GM23338 (cell line): ENCODE data around the gene C4BPA. TPM values are rescaled to one million over a fixed set of nuclear protein-coding genes. Genes with fewer than 3 reads are reported as not detected.

ENCODE experiments used
- ATAC-seq: fragments of 200-7000 bp; cut with Tn5 transposase; 3 replicates; pipeline ENCODE4 v1.9.1; 2020
- DNase-seq: peaks from one replicate; pipeline ENCODE4 v3.0.0-alpha.2; 2015; ENCODE audit warnings: low spot score
- H2AFZ ChIP-seq: fragments of 200-600 bp; sonication (generic); 2 replicates; pipeline ENCODE4 v1.8.0; 2016; ENCODE audit warnings: antibody characterized with exemption, mild to moderate bottlenecking, moderate library complexity
- H3F3A ChIP-seq: fragments of 200-600 bp; sonication (generic); replicated peaks from 2 replicates; pipeline ENCODE4 v1.8.0; 2017; ENCODE audit warnings: antibody characterized with exemption, mixed run types, low read depth
- H3K27ac ChIP-seq: fragments of 200-600 bp; sonication (generic); 2 replicates; pipeline ENCODE4 v1.6.1; 2016; ENCODE audit warnings: low read depth
- H3K27me3 ChIP-seq: fragments of 200-600 bp; sonication (generic); 2 replicates; pipeline ENCODE4 v1.8.0; 2016; ENCODE audit warnings: mild to moderate bottlenecking, mixed run types, moderate library complexity; ENCODE audit not compliant: insufficient read depth
- H3K36me3 ChIP-seq: fragments of 200-600 bp; sonication (generic); 2 replicates; pipeline ENCODE4 v1.8.0; 2016; ENCODE audit warnings: mild to moderate bottlenecking; ENCODE audit not compliant: insufficient read depth
- H3K4me1 ChIP-seq: fragments of 200-600 bp; sonication (generic); 2 replicates; pipeline ENCODE4 v1.8.0; 2016; ENCODE audit warnings: mild to moderate bottlenecking, moderate library complexity; ENCODE audit not compliant: insufficient read depth
- H3K4me2 ChIP-seq: fragments of 200-600 bp; sonication (generic); 2 replicates; pipeline ENCODE4 v1.7.1; 2017; ENCODE audit warnings: mixed run types
- H3K4me3 ChIP-seq: fragments of 200-600 bp; sonication (generic); 2 replicates; pipeline ENCODE4 v1.6.1; 2016; ENCODE audit warnings: mixed run types
- H3K79me2 ChIP-seq: fragments of 200-600 bp; sonication (generic); replicated peaks from 2 replicates; pipeline ENCODE4 v1.8.0; 2017; ENCODE audit warnings: mild to moderate bottlenecking; ENCODE audit not compliant: insufficient read depth
- H3K9me2 ChIP-seq: fragments of 200-600 bp; sonication (generic); 2 replicates; pipeline ENCODE4 v1.8.0; 2017; ENCODE audit not compliant: insufficient read depth
- H4K20me1 ChIP-seq: fragments of 200-600 bp; sonication (generic); replicated peaks from 2 replicates; pipeline ENCODE4 v1.8.0; 2017; ENCODE audit warnings: mild to moderate bottlenecking; ENCODE audit not compliant: insufficient read depth
- H3K27ac Mint-ChIP-seq: 2 replicates; pipeline ENCODE4 v1.8.0; 2020; ENCODE audit warnings: inconsistent platforms, mild to moderate bottlenecking, moderate library complexity, mixed read lengths
- H3K27me3 Mint-ChIP-seq: 3 replicates; pipeline ENCODE4 v1.8.0; 2022; ENCODE audit warnings: low read depth, mild to moderate bottlenecking, moderate library complexity, mixed read lengths, inconsistent platforms; ENCODE audit not compliant: insufficient read depth, poor library complexity
- H3K36me3 Mint-ChIP-seq: 3 replicates; pipeline ENCODE4 v1.8.0; 2021; ENCODE audit warnings: low read depth, mild to moderate bottlenecking, inconsistent platforms, moderate library complexity, mixed read lengths
- H3K4me1 Mint-ChIP-seq: 3 replicates; pipeline ENCODE4 v1.8.0; 2020; ENCODE audit warnings: mild to moderate bottlenecking, inconsistent platforms, mixed read lengths
- H3K4me3 Mint-ChIP-seq: 3 replicates; pipeline ENCODE4 v1.8.0; 2021; ENCODE audit warnings: moderate library complexity, mild to moderate bottlenecking, inconsistent platforms, mixed read lengths
- H3K9me3 Mint-ChIP-seq: 3 replicates; pipeline ENCODE4 v1.8.0; 2020; ENCODE audit warnings: moderate library complexity, mild to moderate bottlenecking, inconsistent platforms, mixed read lengths
- CREB1 ChIP-seq: fragments of 250-450 bp; sonication (Bioruptor Pico); IDR thresholded peaks from 2 replicates; pipeline ENCODE4 v1.5.0; 2020; ENCODE audit warnings: low read depth, mild to moderate bottlenecking, moderate library complexity
- CTCF ChIP-seq, 2 experiments: fragments of 200-600 bp in 1 of 2; sonication (generic) in 1 of 2; conservative IDR thresholded peaks; 2 replicates each; pipeline versions ENCODE4 v1.5.1 to v1.6.1; 2016 to 2017; ENCODE audit warnings: antibody characterized with exemption in 2 of 2, low read depth in 2 of 2, mild to moderate bottlenecking in 2 of 2, moderate library complexity in 1 of 2
- ETS1 ChIP-seq: IDR thresholded peaks from 2 replicates; pipeline ENCODE4 v1.6.1; 2016; ENCODE audit warnings: antibody characterized with exemption
- EZH2 ChIP-seq: fragments of 200-600 bp; sonication (generic); IDR thresholded peaks from one replicate; pipeline ENCODE4 v1.8.0; 2017; ENCODE audit warnings: antibody characterized with exemption, mild to moderate bottlenecking, low read depth; ENCODE audit not compliant: unreplicated experiment
- REST ChIP-seq: IDR thresholded peaks from one replicate; pipeline ENCODE4 v1.6.1; 2018; ENCODE audit warnings: antibody characterized with exemption; ENCODE audit not compliant: unreplicated experiment
- STAT1 ChIP-seq: IDR thresholded peaks from one replicate; pipeline ENCODE4 v1.6.1; 2016; ENCODE audit warnings: antibody characterized with exemption; ENCODE audit not compliant: unreplicated experiment
- ZNF114 ChIP-seq: fragments of 250-450 bp; sonication (Bioruptor Pico); IDR thresholded peaks from 2 replicates; pipeline ENCODE4 v1.5.0; 2020; ENCODE audit warnings: mild to moderate bottlenecking, moderate library complexity
- ZNF331 ChIP-seq: fragments of 250-450 bp; sonication (Bioruptor Pico); IDR thresholded peaks from 2 replicates; pipeline ENCODE4 v1.5.0; 2020; ENCODE audit warnings: low read depth, mild to moderate bottlenecking, moderate library complexity
- polyA plus RNA-seq: library from polyadenylated mRNA; unstranded; fragments of >200 nt; fragmentation: Nextera tagmentation; extraction: Ambion mirVana; gene quantifications from 2 replicates; pipeline ENCODE4 v1.2.1, GENCODE V29; 2016
- total RNA-seq: library from RNA; depleted of rRNA; stranded (reverse); fragments of >200 nt; shearing (Covaris generic); gene quantifications from 2 replicates; pipeline ENCODE4 v1.2.3, GENCODE V29; 2014

C4BPA gene
- total and polyA plus RNA-seq, 2 experiments from 2014 or later = not detected

GRCh38 chr1:207115269-207115668 is 11.2 kb downstream of the C4BPA start (continued):
- TF ChIP-seq CTCF (conservative IDR thresholded peaks at IDR 0.05; ENCODE audit: low read depth in 2 of 2) = no peak
- no peak for TF ChIP-seq CREB1 (CRISPR knock-in tag)
- no peak for TF ChIP-seq STAT1
- no peak for TF ChIP-seq REST
- TF ChIP-seq ZNF114 (CRISPR knock-in tag) = no peak
- TF ChIP-seq EZH2 = no peak
- TF ChIP-seq ZNF331 (CRISPR knock-in tag) = no peak
- no peak for TF ChIP-seq ETS1

- H3K27ac ChIP-seq = no peak overlapping the region
- H3K4me1 ChIP-seq = no peaks in the 10 kb centered on the region
- no peaks in the 10 kb centered on the region for H3K9me2 ChIP-seq
- H3K4me3 ChIP-seq = no peak overlapping the region
- peaks cover 9% of the 10 kb centered on the region; the same call in 2 of the 3 replicates for H3K9me3 Mint-ChIP-seq
- no peaks in the 10 kb centered on the region for H3K79me2 ChIP-seq
- peaks cover 4% of the 10 kb centered on the region for H3K27me3 Mint-ChIP-seq
- H3K27me3 ChIP-seq = no peaks in the 10 kb centered on the region
- no peaks in the 10 kb centered on the region; the same call in 2 of the 3 replicates for H3K4me1 Mint-ChIP-seq
- no peak overlapping the region for H2AFZ ChIP-seq
- no peak for TF ChIP-seq REST
- no peak for TF ChIP-seq EZH2
- TF ChIP-seq CTCF (conservative IDR thresholded peaks at IDR 0.05; ENCODE audit: low read depth in 2 of 2) = no peak
- TF ChIP-seq ZNF114 (CRISPR knock-in tag) = no peak
- TF ChIP-seq CREB1 (CRISPR knock-in tag) = no peak
- no peak overlapping the region for H3K4me2 ChIP-seq
- no peak for ATAC-seq
- peaks cover 9% of the 10 kb centered on the region; the same call in 2 of the 3 replicates for H3K36me3 Mint-ChIP-seq
- H3K36me3 ChIP-seq = no peaks in the 10 kb centered on the region
- no peak for DNase-seq
- H3K4me3 Mint-ChIP-seq = no peak overlapping the region
- no peaks in the 10 kb centered on the region for H3F3A ChIP-seq
- H4K20me1 ChIP-seq = no peaks in the 10 kb centered on the region
- no peak overlapping the region for H3K27ac Mint-ChIP-seq
Observed at GRCh38 chr1:207124389-207124788, 20.4 kb downstream of the C4BPA start.
